Activated CD4-positive, CD25-positive, alpha-beta regulatory T cell (primary cell): ENCODE measurements around the gene SORL1.

Experiments used
- DNase-seq, 4 experiments: peaks; one replicate each; lab custom pipeline; 2025; lab: John Stamatoyannopoulos, UW

Gene SORL1

GRCh38 chr11:121426476-121427399 lies 25.4 kb upstream of the SORL1 start:
- DNase-seq: peak in 1 of 4 experiments; percentile 30

GRCh38 chr11:121427400-121427744 lies 24.7 kb upstream of the SORL1 start:
- no peak for DNase-seq

DNA sequence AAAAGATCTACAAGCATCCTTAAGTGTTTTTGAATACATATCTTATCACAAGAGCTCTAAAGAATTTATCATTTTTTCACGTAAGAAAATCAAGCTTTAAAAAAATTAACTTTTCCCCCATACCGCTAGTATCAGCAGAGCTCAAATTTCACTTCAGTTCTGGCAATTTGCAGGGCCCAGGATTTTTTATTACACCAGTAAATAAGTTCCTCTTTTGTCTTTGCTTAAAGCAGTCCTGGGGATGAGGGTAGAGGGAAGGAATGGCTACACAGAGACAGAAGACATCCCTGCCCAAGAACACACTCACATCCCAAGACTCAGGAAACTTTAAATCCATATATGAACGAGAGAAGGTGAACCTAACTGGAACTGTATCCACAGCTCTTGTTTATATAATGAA lies 22.6 kb upstream of the SORL1 start:
- DNase-seq: no peak

GRCh38 chr11:121431820-121432526 lies 20.1 kb upstream of the SORL1 start:
- no peak for DNase-seq

DNA sequence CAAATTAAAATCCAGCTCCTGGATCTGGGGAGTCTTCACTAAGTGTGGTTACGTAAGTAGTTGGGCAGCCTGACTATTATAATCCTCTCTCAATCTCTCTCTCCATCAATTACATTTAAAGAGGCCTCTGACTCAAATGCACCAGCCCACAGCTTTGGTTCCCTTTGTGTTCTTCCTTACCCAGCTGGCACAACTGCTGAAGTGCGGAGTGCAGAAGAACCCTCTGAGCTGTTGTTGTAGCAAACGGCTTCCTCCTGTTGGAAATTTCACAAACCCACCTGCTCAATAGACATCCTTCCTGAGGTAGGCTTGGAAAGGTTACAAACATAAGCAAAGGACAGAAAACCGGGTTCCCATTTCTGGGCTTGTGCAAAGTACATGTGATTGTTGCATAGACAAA lies 17.0 kb upstream of the SORL1 start:
- DNase-seq: no peak

GRCh38 chr11:121435551-121436511 lies 16.3 kb upstream of the SORL1 start:
- no peak for DNase-seq

DNA sequence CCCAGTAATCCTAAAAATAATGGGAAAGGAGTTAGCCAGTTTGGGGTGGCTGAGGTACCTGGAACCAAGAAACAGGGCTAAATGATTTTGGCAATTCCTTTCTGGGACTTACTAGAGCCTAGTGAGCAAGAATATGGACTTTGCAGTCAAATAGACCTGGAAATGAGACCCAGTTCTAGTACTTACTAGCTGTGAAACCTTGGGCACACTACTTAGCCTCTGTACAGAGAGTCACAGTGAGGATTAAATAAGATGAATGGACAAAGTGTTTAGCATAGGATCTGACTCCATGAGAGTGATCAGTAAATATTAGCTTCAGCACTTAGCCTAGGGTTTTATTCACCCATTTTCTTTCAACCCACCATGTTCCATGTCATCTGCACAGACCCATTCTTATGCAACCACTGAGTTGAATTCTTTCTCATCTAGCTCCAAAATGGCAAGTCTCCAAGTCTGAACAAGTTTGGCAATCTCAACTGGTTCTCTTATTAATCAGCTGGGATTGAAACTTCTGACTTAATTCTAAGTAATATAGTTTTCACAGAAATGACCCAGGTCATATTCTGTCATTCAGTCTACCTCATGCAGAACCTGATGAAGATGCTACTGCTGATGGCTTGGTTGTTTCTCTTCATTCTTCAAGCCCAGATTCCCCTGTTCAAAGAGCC lies 15.0 kb upstream of the SORL1 start:
- no peak for DNase-seq

DNA sequence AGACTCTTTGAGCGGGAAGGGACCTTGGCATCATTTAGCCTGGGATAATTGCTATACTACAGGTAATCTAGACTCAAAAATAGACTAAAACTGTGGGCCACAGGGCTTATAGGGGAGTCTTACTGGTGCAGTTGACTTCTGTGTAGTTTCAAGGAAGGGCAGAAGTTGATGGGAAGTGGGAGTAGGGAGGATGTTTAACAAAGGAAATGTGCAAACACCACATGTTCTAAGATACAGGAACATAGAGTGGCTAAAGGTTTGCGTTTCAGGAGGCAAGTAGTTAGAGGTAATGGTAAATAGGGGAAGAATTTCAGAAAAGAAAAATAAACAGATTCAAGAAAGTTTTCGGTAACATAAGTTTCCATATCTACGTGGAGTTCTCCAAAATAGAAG lies 14.4 kb upstream of the SORL1 start:
- DNase-seq: no peak

- no peak for DNase-seq
These were observed 12.8 kb upstream of the SORL1 start for GRCh38 chr11:121439337-121439736.

DNA sequence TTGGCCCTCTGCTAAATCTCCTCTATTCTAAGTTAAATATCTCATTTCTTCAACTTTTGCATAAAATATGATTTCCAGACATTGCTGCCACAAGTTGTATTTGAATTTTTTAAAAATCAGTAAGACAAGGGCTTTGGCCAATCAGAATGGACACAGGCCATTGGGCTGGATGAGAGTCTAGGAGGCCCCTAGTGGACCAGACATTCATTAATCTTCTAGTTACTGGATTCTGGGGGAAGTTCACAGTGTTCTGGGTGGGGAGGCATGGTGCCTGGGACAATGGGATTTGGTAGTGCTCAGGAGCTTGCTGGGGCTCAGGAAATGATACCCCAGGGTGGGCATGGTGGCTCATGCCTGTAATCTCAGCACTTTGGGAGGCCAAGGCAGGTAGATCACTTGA lies 12.4 kb upstream of the SORL1 start:
- no peak for DNase-seq

- no peak for DNase-seq
These were observed 10.6 kb upstream of the SORL1 start for GRCh38 chr11:121441521-121441920.

GRCh38 chr11:121443688-121444275 lies 8.3 kb upstream of the SORL1 start:
- DNase-seq: no peak

GRCh38 chr11:121444526-121444925 lies 7.6 kb upstream of the SORL1 start:
- DNase-seq: no peak

DNA sequence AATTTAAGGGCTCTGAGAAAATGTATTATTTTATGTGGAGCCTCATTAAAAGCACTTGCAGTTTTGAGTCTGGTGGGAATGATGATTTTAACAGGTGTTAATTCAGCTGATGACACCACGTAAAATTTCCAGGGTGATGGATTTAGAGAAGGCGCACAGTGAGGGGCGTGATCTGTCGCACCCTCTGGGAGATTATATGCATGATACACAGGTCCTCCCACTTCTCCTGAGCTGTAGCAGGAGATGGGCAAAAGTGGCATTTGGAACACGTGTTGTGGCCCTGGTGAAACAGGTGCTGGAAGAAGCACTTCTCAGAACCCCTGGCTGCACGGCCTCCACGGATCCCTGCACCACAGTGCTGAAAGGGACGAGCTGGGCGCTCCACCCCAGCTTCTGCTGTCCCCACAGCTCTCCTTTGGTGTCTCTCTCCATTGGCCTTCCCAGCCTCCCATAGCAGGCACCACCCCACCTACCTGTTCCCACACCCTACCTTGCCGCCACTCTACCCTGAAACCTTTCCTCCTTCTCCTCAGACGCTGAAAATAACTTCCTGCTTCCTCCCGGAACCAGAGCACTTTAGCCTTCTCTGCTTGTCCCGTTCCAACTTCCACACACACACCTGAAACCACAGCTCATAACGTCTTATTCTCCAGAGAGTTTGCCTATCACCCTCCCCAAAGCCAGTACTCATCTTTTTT lies 6.9 kb upstream of the SORL1 start:
- DNase-seq: no peak

DNA sequence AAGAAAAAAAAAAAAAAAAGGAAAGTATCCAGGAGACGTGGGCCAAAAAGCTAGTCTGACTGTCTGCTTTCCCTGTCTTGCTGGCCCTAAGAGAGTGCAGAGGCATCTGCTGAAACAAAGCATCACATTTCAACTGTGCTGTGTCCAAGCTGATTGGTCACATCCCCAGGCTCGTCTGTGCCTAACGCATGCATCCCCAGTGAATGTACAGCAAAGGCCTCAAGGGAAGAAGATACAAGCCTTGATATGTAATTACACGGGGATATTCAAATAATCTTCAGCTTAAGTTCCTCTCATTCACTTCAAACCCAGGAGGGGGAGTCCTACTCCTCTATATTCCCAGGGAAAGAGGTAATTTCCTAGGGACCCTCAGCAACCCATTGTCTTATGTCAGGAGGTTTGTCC lies 5.4 kb upstream of the SORL1 start:
- DNase-seq: no peak

DNA sequence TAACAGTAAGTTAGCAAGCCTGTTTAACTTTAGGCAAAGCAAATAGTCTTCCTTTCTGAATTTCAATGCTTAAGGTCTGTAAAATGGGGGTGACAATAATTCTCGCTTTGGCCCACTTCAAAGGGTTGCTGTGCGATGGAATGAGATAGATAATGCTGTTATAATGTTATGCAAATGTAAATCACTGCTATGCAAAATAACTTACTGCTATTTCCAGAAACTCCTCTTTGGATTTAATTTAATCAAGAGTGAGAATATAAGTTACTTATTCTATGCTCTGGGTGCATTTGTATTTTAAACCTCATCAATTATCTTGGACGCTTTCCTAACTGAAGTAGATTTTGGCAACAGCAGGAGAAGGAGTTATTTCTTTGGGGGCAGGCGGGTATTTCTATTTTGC lies 4.1 kb upstream of the SORL1 start:
- no peak for DNase-seq

GRCh38 chr11:121448431-121448941 lies 3.6 kb upstream of the SORL1 start:
- DNase-seq: no peak

DNA sequence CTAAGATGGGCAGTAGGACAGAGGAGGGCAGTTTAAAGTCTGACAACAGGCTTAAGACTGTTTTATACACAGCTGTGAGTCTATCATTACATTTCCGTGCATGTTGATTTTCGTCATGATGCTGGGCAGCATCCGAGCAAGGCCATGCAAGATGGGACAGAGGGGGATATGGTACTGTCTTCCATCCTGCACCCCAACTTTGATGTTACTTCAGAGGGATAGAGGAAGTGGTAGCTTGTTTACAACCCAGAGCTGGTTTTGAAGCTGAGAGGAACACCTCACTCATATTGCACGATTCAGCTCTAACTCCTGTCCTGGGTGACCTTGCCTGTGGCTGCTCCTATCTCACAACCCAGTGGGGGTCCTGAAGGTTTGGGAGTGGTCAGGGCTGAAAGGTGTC lies 3.0 kb upstream of the SORL1 start:
- no peak for DNase-seq

- no peak for DNase-seq
These were observed 2.5 kb upstream of the SORL1 start for GRCh38 chr11:121449626-121450025.

DNA sequence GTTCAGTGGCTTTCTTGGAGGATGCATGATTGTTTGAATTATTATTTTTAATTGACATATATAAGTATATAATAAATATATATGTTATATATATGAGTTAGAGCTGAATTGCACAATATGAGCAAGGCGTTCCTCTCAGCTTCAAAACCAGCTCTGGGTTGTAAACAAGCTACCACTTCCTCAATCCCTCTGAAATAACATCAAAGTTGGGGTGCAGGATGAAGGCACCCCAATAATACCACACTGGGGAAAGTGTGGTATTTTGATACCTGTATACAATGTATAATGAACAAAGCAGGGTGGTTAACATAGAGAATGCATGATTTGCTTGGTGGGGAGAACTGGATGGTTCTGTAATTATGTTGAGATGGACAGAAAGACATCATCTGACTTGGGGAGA lies 1.7 kb upstream of the SORL1 start:
- DNase-seq: no peak
